Psoas muscle (tissue), 8 donors: ENCODE results near the gene GORASP1. TPM values are rescaled to one million over a fixed set of nuclear protein-coding genes. Genes with fewer than 3 reads are reported as not detected.

ENCODE experiments used
- ATAC-seq, 4 donors: fragments of 200-7000 bp; cut with Tn5 transposase; one replicate each; pipeline ENCODE4 v1.9.1; 2020; ENCODE audit warnings: moderate library complexity in 3 of 4, mild to moderate bottlenecking in 2 of 4
- DNase-seq, 2 donors: peaks; one replicate each; pipeline ENCODE4 v3.0.0-alpha.2; 2020
- H3K27ac ChIP-seq: fragments of 200-600 bp; one replicate; pipeline ENCODE4 v1.8.0; 2022
- H3K27me3 ChIP-seq, 3 donors: fragments of 200-600 bp in 1 of 3; one replicate each; pipeline versions ENCODE4 v1.6.1 to v1.8.0; 2013 to 2022; ENCODE audit warnings: low read length in 2 of 3, mild to moderate bottlenecking in 2 of 3, moderate library complexity in 1 of 3; ENCODE audit not compliant: insufficient read depth in 3 of 3
- H3K36me3 ChIP-seq, 2 donors: fragments of 200-600 bp in 1 of 2; one replicate each; pipeline versions ENCODE4 v1.6.1 to v1.8.0; 2013 to 2022; ENCODE audit warnings: low read depth in 1 of 2, mild to moderate bottlenecking in 1 of 2, moderate library complexity in 1 of 2; ENCODE audit not compliant: insufficient read depth in 1 of 2
- H3K4me1 ChIP-seq: fragments of 200-600 bp; one replicate; pipeline ENCODE4 v1.8.0; 2022
- H3K4me3 ChIP-seq: fragments of 200-600 bp; one replicate; pipeline ENCODE4 v1.8.0; 2022; ENCODE audit warnings: mild to moderate bottlenecking
- H3K9me3 ChIP-seq: fragments of 200-600 bp; one replicate; pipeline ENCODE4 v1.8.0; 2022
- CTCF ChIP-seq: fragments of 200-600 bp; IDR thresholded peaks from one replicate; pipeline ENCODE4 v1.8.0; 2022; ENCODE audit warnings: antibody characterized with exemption
- WGBS, 3 donors: extraction: QIAGEN DNeasy Blood & Tissue Kit; methylation state at CpG; one replicate each; pipeline versions ENCODE4 v1.1.6 to v1.1.7; 2013; 5-methylcytosine and 5-hydroxymethylcytosine counted together
- intact Hi-C, 2 donors: fragments of 100-400 bp; cut with DNase I; formaldehyde crosslinking; loops; one replicate each; pipeline versions ENCODE4 v1.11.0 to v1.14.2; 2022
- polyA plus RNA-seq, 3 donors: library from polyadenylated mRNA; stranded (reverse); fragments of 200-250 nt; gene quantifications; one replicate each; pipeline ENCODE4 v1.2.3, GENCODE V29; 2013
- total RNA-seq, 4 donors: library from RNA; stranded (reverse); fragmentation: NEBNext Ultra II Directional in 2 of 4; extraction: Animal tissue kit (Norgen Biotek cat#: 25700) in 2 of 4; gene quantifications; one replicate each; pipeline versions ENCODE4 v1.2.1 to v1.2.4, GENCODE V29; 2021 to 2023
- donor health status: healthy with polysubstance abuse.
- donor health status: DM: no; HTN: no; CAD: no; lungs with moderate emphysema.
- donor health status: Bipolar disorder and iron deficiency.
- donor health status: healthy.
- donor health status: DM: yes; HTN: yes; CAD: no.
- donor health status: DM: no; HTN: no; CAD: no.
- donor health status: DM: no; HTN: no; CAD: no.
- donor health status: DM: yes; HTN: yes; CAD: no.

The GORASP1 gene
- total and polyA plus RNA-seq, 7 donors, result 27.3 to 46.7 (median 37.3) TPM

GRCh38 chr3:39118079-39118478 is 10.7 kb upstream of the GORASP1 start:
- Histone ChIP-seq H3K27ac (no peak overlapping the region), H3K27me3 (no peaks in the 10 kb centered on the region), H3K9me3 (no peaks in the 10 kb centered on the region), H3K4me1 (no peaks in the 10 kb centered on the region), H3K4me3 (no peak overlapping the region), H3K36me3 (no peaks in the 10 kb centered on the region)
- WGBS, 3 donors, result 82 to 84% (median 82%) methylated on average over 3 of the region's 3 CpGs
- TF ChIP-seq CTCF, result no peak
- DNase-seq, result no peak
- no peak for ATAC-seq
- intact Hi-C loops, result no loop called here

DNA sequence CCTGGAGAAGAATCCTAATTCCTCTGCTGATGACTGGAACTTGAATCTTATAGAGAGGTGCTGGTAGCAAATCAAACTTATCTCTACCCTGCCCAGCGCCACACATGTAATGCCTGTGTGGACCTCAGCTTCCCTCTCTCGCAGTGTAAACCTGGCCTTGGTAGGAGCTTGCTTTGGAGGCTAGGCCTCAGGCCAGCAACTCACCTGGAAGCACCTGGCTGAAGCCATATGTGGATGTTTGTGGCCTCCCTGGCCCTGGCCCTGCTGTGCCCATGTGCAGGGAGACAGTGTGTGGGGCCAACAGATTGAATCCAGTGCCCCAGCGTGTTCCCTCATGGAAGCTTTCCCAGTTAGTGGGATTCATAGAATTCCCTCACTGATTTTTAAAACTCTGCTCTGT is 8.4 kb upstream of the GORASP1 start:
- Histone ChIP-seq H3K4me3 (no peak overlapping the region), H3K27ac (no peak overlapping the region), H3K9me3 (no peaks in the 10 kb centered on the region), H3K27me3 (no peaks in the 10 kb centered on the region), H3K4me1 (no peaks in the 10 kb centered on the region), H3K36me3 (no peaks in the 10 kb centered on the region)
- intact Hi-C loops, result no loop called here
- ATAC-seq, result no peak
- no peak for TF ChIP-seq CTCF
- DNase-seq, result no peak
- 89 to 97% (median 97%) methylated on average over 3 of the region's 3 CpGs for WGBS, 3 donors

- 74 to 81% (median 75%) methylated on average over 5 of the region's 5 CpGs for WGBS, 3 donors
- Histone ChIP-seq H3K36me3 (no peaks in the 10 kb centered on the region), H3K4me3 (no peak overlapping the region), H3K27ac (no peak overlapping the region), H3K4me1 (no peaks in the 10 kb centered on the region), H3K9me3 (no peaks in the 10 kb centered on the region), H3K27me3 (no peaks in the 10 kb centered on the region)
- DNase-seq, result no peak
- no peak for TF ChIP-seq CTCF
- intact Hi-C loops, result no loop called here
- no peak for ATAC-seq
These were observed 7.0 kb upstream of the GORASP1 start for GRCh38 chr3:39114456-39114855.

DNA sequence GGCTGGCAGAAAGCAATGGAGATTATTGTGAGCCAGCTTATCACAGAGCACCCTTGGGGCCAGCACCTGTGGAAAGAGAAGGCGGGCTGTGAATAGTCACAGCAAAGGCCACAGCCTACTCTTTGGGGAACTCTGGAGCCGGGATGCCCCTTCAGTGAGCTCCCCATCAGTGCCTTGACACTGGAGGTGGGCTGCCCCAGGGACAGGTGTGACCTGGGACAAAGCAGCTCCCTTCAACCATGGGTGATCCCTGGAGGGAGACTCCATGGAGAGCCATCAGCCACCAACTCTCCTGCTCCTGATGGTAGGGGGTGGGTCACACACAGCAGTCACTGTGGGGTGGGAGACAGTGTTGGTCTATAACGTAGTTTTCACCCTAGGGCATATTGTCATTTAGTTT is 5.9 kb upstream of the GORASP1 start:
- no peaks in the 10 kb centered on the region for H3K9me3 ChIP-seq
- H3K36me3 ChIP-seq, result no peaks in the 10 kb centered on the region
- WGBS, 3 donors, result 90 to 100% (median 97%) methylated on average over 3 of the region's 3 CpGs
- peaks cover 1% of the 10 kb centered on the region for H3K4me1 ChIP-seq
- ATAC-seq (no peak), DNase-seq (no peak)
- no peaks in the 10 kb centered on the region for H3K27me3 ChIP-seq
- no peak overlapping the region for H3K27ac ChIP-seq
- no peak for TF ChIP-seq CTCF
- intact Hi-C loops, result no loop called here
- no peak overlapping the region for H3K4me3 ChIP-seq

DNA sequence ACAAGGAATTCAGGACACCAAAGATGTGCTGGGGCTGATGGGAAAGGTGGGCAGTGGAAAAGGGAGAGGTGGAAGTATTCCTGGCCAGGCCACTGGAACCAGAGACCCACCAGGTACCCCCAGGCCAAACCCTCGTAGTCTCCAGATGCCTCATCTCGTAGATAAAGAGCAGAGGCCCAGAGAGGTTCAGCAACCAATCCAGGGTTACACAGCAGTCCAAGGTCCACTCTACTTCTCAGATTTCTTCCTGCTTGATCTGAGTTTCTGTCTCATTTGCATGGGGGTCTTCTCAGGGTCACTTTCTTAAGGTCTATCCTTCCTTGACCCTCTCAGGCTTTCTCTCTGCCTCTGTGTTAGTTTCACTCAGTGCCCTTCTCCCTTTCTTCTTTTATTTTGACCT is 5.1 kb upstream of the GORASP1 start:
- TF ChIP-seq CTCF, result no peak
- DNase-seq, result no peak
- no peak overlapping the region for H3K4me3 ChIP-seq
- ATAC-seq, result no peak
- H3K27ac ChIP-seq, result no peak overlapping the region
- H3K4me1 ChIP-seq, result peaks cover 6% of the 10 kb centered on the region
- WGBS, 3 donors, result 89 to 93% (median 91%) methylated on average over 2 of the region's 2 CpGs
- H3K27me3 ChIP-seq, result no peaks in the 10 kb centered on the region
- H3K9me3 ChIP-seq, result no peaks in the 10 kb centered on the region
- intact Hi-C loops, result no loop called here
- H3K36me3 ChIP-seq, result no peaks in the 10 kb centered on the region
